ENCODE measurements around the gene TRPM1. TPM values are rescaled to one million over a fixed set of nuclear protein-coding genes. Genes with fewer than 3 reads are reported as not detected.

Gene TRPM1
- total RNA-seq, 2 donors from 2014 or later, result not detected

DNA sequence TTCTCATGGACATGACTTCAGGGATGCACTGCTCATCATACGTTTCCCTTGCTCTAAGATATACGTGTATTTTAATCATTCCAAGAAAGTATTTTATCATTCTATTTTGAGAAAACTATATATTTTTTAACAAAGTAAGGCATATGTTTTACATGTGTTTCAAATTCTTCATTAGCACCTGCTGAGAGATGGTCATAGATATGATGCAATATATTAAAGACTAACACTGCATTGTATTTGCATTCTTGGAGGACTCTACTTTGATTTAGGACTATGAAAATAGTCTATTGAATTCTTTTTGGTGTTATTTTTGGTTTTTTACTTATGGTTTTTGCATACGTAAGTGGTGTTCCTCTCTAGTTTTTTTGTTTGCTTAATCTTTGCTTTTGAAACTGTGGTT, 55.9 kb downstream of the TRPM1 start:
- Mint-ChIP-seq H3K27ac (no peak overlapping the region), H3K36me3 (ENCODE audit: low read depth) (no peaks in the 10 kb centered on the region), H3K9me3 (no peaks in the 10 kb centered on the region), H3K27me3 (ENCODE audit: insufficient read depth) (no peaks in the 10 kb centered on the region), H3K4me1 (peaks cover 12% of the 10 kb centered on the region), H3K4me3 (no peak overlapping the region)
- Histone ChIP-seq H3K27me3 (ENCODE audit: control insufficient read depth, insufficient read depth, low read length, poor library complexity, severe bottlenecking) (no peaks in the 10 kb centered on the region), H3K4me1 (ENCODE audit: control insufficient read depth, insufficient read depth, low read length) (no peaks in the 10 kb centered on the region), H3K36me3 (ENCODE audit: control insufficient read depth, insufficient read depth, low read length) (no peaks in the 10 kb centered on the region), H3K4me3 (ENCODE audit: low read length) (no peak overlapping the region), H3K9me3 (ENCODE audit: control insufficient read depth, low read length) (no peaks in the 10 kb centered on the region), H3K9ac (ENCODE audit: extremely low read depth, low read length, poor library complexity, severe bottlenecking) (no peak overlapping the region), H3K27ac (ENCODE audit: low read depth, low read length) (no peak overlapping the region)
- WGBS, 2 experiments (ENCODE audit: insufficient coverage in 1 of 2, insufficient read length in 1 of 2), result 83 to 93% methylated on average over 1 to 3 of the region's 3 CpGs
- no peak for DNase-seq
- TF ChIP-seq, protein P1, sequence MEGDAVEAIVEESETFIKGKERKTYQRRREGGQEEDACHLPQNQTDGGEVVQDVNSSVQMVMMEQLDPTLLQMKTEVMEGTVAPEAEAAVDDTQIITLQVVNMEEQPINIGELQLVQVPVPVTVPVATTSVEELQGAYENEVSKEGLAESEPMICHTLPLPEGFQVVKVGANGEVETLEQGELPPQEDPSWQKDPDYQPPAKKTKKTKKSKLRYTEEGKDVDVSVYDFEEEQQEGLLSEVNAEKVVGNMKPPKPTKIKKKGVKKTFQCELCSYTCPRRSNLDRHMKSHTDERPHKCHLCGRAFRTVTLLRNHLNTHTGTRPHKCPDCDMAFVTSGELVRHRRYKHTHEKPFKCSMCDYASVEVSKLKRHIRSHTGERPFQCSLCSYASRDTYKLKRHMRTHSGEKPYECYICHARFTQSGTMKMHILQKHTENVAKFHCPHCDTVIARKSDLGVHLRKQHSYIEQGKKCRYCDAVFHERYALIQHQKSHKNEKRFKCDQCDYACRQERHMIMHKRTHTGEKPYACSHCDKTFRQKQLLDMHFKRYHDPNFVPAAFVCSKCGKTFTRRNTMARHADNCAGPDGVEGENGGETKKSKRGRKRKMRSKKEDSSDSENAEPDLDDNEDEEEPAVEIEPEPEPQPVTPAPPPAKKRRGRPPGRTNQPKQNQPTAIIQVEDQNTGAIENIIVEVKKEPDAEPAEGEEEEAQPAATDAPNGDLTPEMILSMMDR (conservative IDR thresholded peaks at IDR 0.05), result no peak

DNA sequence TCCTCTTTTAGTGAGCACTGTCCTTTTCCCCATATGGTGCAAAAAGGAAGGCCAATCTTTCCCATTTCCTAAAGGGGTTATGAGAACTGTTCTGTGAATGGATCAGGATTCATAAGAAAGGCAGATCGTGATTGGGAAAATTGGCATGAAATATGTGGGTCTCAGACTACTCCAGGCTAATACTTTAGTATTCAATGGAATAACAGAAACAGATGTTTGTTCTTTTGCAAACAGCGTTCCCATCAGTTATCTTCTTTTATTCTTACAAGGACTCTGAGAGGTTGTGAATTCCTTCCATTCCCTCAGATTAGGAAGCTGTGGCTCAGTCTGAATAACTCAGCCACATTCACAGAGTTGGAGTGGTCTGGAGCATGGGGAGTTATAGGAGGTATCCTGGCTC, 58.8 kb downstream of the TRPM1 start:
- H3K27me3 Mint-ChIP-seq (ENCODE audit: insufficient read depth), result no peaks in the 10 kb centered on the region

GRCh38 chr15:31041610-31042009, 59.9 kb downstream of the TRPM1 start:
- Histone ChIP-seq H3K27ac (ENCODE audit: low read depth, low read length) (no peak overlapping the region), H3K9ac (ENCODE audit: extremely low read depth, low read length, poor library complexity, severe bottlenecking) (no peak overlapping the region), H3K9me3 (ENCODE audit: control insufficient read depth, low read length) (no peaks in the 10 kb centered on the region), H3K4me3 (ENCODE audit: low read length) (no peak overlapping the region), H3K4me1 (ENCODE audit: control insufficient read depth, insufficient read depth, low read length) (no peaks in the 10 kb centered on the region), H3K36me3 (ENCODE audit: control insufficient read depth, insufficient read depth, low read length) (no peaks in the 10 kb centered on the region), H3K27me3 (ENCODE audit: control insufficient read depth, insufficient read depth, low read length, poor library complexity, severe bottlenecking) (no peaks in the 10 kb centered on the region)
- no peaks in the 10 kb centered on the region for H3K27me3 Mint-ChIP-seq (ENCODE audit: insufficient read depth)
- no peak overlapping the region for H3K4me3 Mint-ChIP-seq
- no peaks in the 10 kb centered on the region for H3K9me3 Mint-ChIP-seq
- no peak for DNase-seq
- 93 to 98% methylated on average over 4 of the region's 4 CpGs for WGBS, 2 experiments (ENCODE audit: insufficient coverage in 1 of 2, insufficient read length in 1 of 2)
- H3K27ac Mint-ChIP-seq, result no peak overlapping the region
- no peaks in the 10 kb centered on the region for H3K36me3 Mint-ChIP-seq (ENCODE audit: low read depth)
- peaks cover 14% of the 10 kb centered on the region for H3K4me1 Mint-ChIP-seq
- TF ChIP-seq, protein P1 (conservative IDR thresholded peaks at IDR 0.05), result no peak

More for the DNA sequence above, 58.8 kb downstream of the TRPM1 start:
- Histone ChIP-seq H3K9me3 (ENCODE audit: control insufficient read depth, low read length) (no peaks in the 10 kb centered on the region), H3K27me3 (ENCODE audit: control insufficient read depth, insufficient read depth, low read length, poor library complexity, severe bottlenecking) (no peaks in the 10 kb centered on the region), H3K9ac (ENCODE audit: extremely low read depth, low read length, poor library complexity, severe bottlenecking) (no peak overlapping the region), H3K36me3 (ENCODE audit: control insufficient read depth, insufficient read depth, low read length) (no peaks in the 10 kb centered on the region), H3K4me1 (ENCODE audit: control insufficient read depth, insufficient read depth, low read length) (no peaks in the 10 kb centered on the region), H3K4me3 (ENCODE audit: low read length) (no peak overlapping the region), H3K27ac (ENCODE audit: low read depth, low read length) (no peak overlapping the region)
- Mint-ChIP-seq H3K9me3 (no peaks in the 10 kb centered on the region), H3K4me1 (peaks cover 12% of the 10 kb centered on the region), H3K27ac (no peak overlapping the region), H3K4me3 (no peak overlapping the region), H3K36me3 (ENCODE audit: low read depth) (no peaks in the 10 kb centered on the region)
- 76 to 100% methylated on average over 2 of the region's 2 CpGs for WGBS, 2 experiments (ENCODE audit: insufficient coverage in 1 of 2, insufficient read length in 1 of 2)
- TF ChIP-seq, protein P1 (conservative IDR thresholded peaks at IDR 0.05), result no peak
- DNase-seq, result no peak

Data from endodermal cell (in vitro differentiated cells).